Thymus (tissue), 11 donors: Measurements from ENCODE around the gene PUS7. TPM values are rescaled to one million over a fixed set of nuclear protein-coding genes. Genes with fewer than 3 reads are reported as not detected.

Experiments
- DNase-seq, 9 donors: peaks; one replicate each; pipeline ENCODE4 v3.0.0-alpha.2; 2013; ENCODE audit warnings: low spot score in 9 of 9, low read depth in 6 of 9, missing footprints in 1 of 9
- H3K27ac ChIP-seq, 2 donors: one replicate each; pipeline ENCODE4 v1.5.1; 2013; ENCODE audit warnings: control low read depth in 1 of 2, low read depth in 1 of 2, low read length in 1 of 2, mild to moderate bottlenecking in 1 of 2, moderate library complexity in 1 of 2
- H3K27me3 ChIP-seq, 2 donors: one replicate each; pipeline ENCODE4 v1.5.1; 2013; ENCODE audit warnings: low read length in 1 of 2; ENCODE audit not compliant: control insufficient read depth in 2 of 2, insufficient read depth in 1 of 2
- H3K36me3 ChIP-seq, 2 donors: one replicate each; pipeline ENCODE4 v1.5.1; 2013; ENCODE audit warnings: low read length in 1 of 2, mild to moderate bottlenecking in 1 of 2, moderate library complexity in 1 of 2; ENCODE audit not compliant: control insufficient read depth in 2 of 2, insufficient read depth in 2 of 2
- H3K4me1 ChIP-seq, 2 donors: one replicate each; pipeline ENCODE4 v1.5.1; 2013; ENCODE audit warnings: low read length in 2 of 2; ENCODE audit not compliant: control insufficient read depth in 2 of 2, insufficient read depth in 2 of 2
- H3K4me3 ChIP-seq, 2 donors: one replicate each; pipeline ENCODE4 v1.5.1; 2013; ENCODE audit warnings: low read length in 2 of 2, control low read depth in 1 of 2, mild to moderate bottlenecking in 1 of 2
- H3K9me3 ChIP-seq, 2 donors: one replicate each; pipeline ENCODE4 v1.5.1; 2013; ENCODE audit warnings: low read length in 1 of 2, mild to moderate bottlenecking in 1 of 2; ENCODE audit not compliant: control insufficient read depth in 2 of 2, insufficient read depth in 1 of 2
- WGBS: extraction: QIAGEN DNeasy Blood & Tissue Kit; methylation state at CpG from one replicate; pipeline ENCODE4 v1.1.7; 2013; 5-methylcytosine and 5-hydroxymethylcytosine counted together
- polyA plus RNA-seq: library from polyadenylated mRNA; stranded (reverse); fragments of 200-250 nt; gene quantifications from one replicate; pipeline ENCODE4 v1.2.3, GENCODE V29; 2013
- total RNA-seq: library from RNA; stranded (reverse); fragments of 120-200 nt; gene quantifications from one replicate; pipeline ENCODE4 v1.2.4, GENCODE V29; 2013
- donor health status: healthy.

PUS7 gene
- total and polyA plus RNA-seq, 2 donors, result 3.7 to 9.4 TPM

- no peaks in the 10 kb centered on the region for H3K27me3 ChIP-seq
- H3K4me1 ChIP-seq, result peaks cover 3 to 5% of the 10 kb centered on the region in 2 donors
- 98% methylated on average over 4 of the region's 4 CpGs for WGBS
- no peaks in the 10 kb centered on the region for H3K9me3 ChIP-seq
- H3K27ac ChIP-seq, result no peak overlapping the region
- DNase-seq, result no peak
- H3K4me3 ChIP-seq, result no peak overlapping the region
- no peaks in the 10 kb centered on the region for H3K36me3 ChIP-seq
Observed at GRCh38 chr7:105512926-105513526, 9.0 kb downstream of the PUS7 start.

GRCh38 chr7:105512415-105512814, 9.7 kb downstream of the PUS7 start:
- H3K27ac ChIP-seq, result no peak overlapping the region
- no peaks in the 10 kb centered on the region for H3K36me3 ChIP-seq
- no peak for DNase-seq
- no peaks in the 10 kb centered on the region for H3K9me3 ChIP-seq
- 93% methylated on average over 4 of the region's 4 CpGs for WGBS
- peaks cover 3 to 5% of the 10 kb centered on the region in 2 donors for H3K4me1 ChIP-seq
- H3K4me3 ChIP-seq, result no peak overlapping the region
- H3K27me3 ChIP-seq, result no peaks in the 10 kb centered on the region

GRCh38 chr7:105502173-105502572, 19.9 kb downstream of the PUS7 start:
- no peaks in the 10 kb centered on the region for H3K27me3 ChIP-seq
- H3K9me3 ChIP-seq, result no peaks in the 10 kb centered on the region
- no peak overlapping the region for H3K4me3 ChIP-seq
- no peak overlapping the region for H3K27ac ChIP-seq
- no peak for DNase-seq
- H3K4me1 ChIP-seq, result no peaks in the 10 kb centered on the region
- 98% methylated on average over 9 of the region's 9 CpGs for WGBS
- H3K36me3 ChIP-seq, result peaks cover 4 to 12% of the 10 kb centered on the region in 2 donors

- H3K4me3 ChIP-seq, result no peak overlapping the region
- WGBS, result 97% methylated on average over 5 of the region's 5 CpGs
- no peaks in the 10 kb centered on the region for H3K27me3 ChIP-seq
- peaks cover 0 to under 1% of the 10 kb centered on the region in 2 donors for H3K9me3 ChIP-seq
- no peak overlapping the region for H3K27ac ChIP-seq
- no peaks in the 10 kb centered on the region for H3K4me1 ChIP-seq
- no peak for DNase-seq
- peaks cover 0 to 11% of the 10 kb centered on the region in 2 donors for H3K36me3 ChIP-seq
Observed at GRCh38 chr7:105497016-105497415, 25.1 kb downstream of the PUS7 start.

- Histone ChIP-seq H3K4me3 (no peak overlapping the region), H3K4me1 (no peaks in the 10 kb centered on the region), H3K27me3 (no peaks in the 10 kb centered on the region), H3K9me3 (peaks cover 0 to 3% of the 10 kb centered on the region in 2 donors), H3K27ac (no peak overlapping the region), H3K36me3 (peaks cover 0 to 9% of the 10 kb centered on the region in 2 donors)
- 97% methylated on average over 2 of the region's 2 CpGs for WGBS
- DNase-seq, result no peak
Observed at GRCh38 chr7:105496521-105496920, 25.6 kb downstream of the PUS7 start.

- WGBS, result 97% methylated on average over 5 of the region's 5 CpGs
- H3K27ac ChIP-seq, result no peak overlapping the region
- peaks cover 0 to 3% of the 10 kb centered on the region in 2 donors for H3K36me3 ChIP-seq
- H3K27me3 ChIP-seq, result no peaks in the 10 kb centered on the region
- no peaks in the 10 kb centered on the region for H3K4me1 ChIP-seq
- no peak overlapping the region for H3K4me3 ChIP-seq
- peaks cover 0 to 3% of the 10 kb centered on the region in 2 donors for H3K9me3 ChIP-seq
- DNase-seq, result no peak
Observed at GRCh38 chr7:105493923-105494315, 28.2 kb downstream of the PUS7 start.

- H3K4me3 ChIP-seq, result no peak overlapping the region
Observed at GRCh38 chr7:105493196-105493922, 28.7 kb downstream of the PUS7 start.

GRCh38 chr7:105489409-105489808, 32.7 kb downstream of the PUS7 start:
- WGBS, result 95% methylated on average over 3 of the region's 3 CpGs
- H3K27me3 ChIP-seq, result no peaks in the 10 kb centered on the region
- H3K4me3 ChIP-seq, result no peak overlapping the region
- H3K9me3 ChIP-seq, result peaks cover 0 to 3% of the 10 kb centered on the region in 2 donors
- no peak for DNase-seq
- H3K36me3 ChIP-seq, result peaks cover 0 to 2% of the 10 kb centered on the region in 2 donors
- H3K4me1 ChIP-seq, result no peaks in the 10 kb centered on the region
- H3K27ac ChIP-seq, result no peak overlapping the region

More at GRCh38 chr7:105493196-105493922, 28.7 kb downstream of the PUS7 start:
- H3K36me3 ChIP-seq, result peaks cover 0 to 3% of the 10 kb centered on the region in 2 donors
- 94% methylated on average over 7 of the region's 7 CpGs for WGBS
- peaks cover 0 to 3% of the 10 kb centered on the region in 2 donors for H3K9me3 ChIP-seq
- H3K27me3 ChIP-seq, result no peaks in the 10 kb centered on the region
- no peaks in the 10 kb centered on the region for H3K4me1 ChIP-seq
- no peak for DNase-seq
- H3K27ac ChIP-seq, result no peak overlapping the region
